Keratinocyte (primary cell): ENCODE measurements around the gene IGF2BP2. TPM values are rescaled to one million over a fixed set of nuclear protein-coding genes. Genes with fewer than 3 reads are reported as not detected.

Source experiments
- DNase-seq: peaks from one replicate; pipeline ENCODE4 v3.0.0-alpha.2; 2011; ENCODE audit warnings: low read depth, missing footprints, low spot score
- FAIRE-seq: peaks from 2 replicates; lab custom pipeline; 2011; peaks lifted over from hg19 to GRCh38; lab: Jason Lieb, UNC
- H2AFZ ChIP-seq: 2 replicates; pipeline ENCODE4 v1.6.0; 2012; ENCODE audit warnings: low read length, control low read depth, inconsistent platforms; ENCODE audit not compliant: control insufficient read depth
- H3K27ac ChIP-seq: 2 replicates; pipeline ENCODE4 v1.5.1; 2011; ENCODE audit warnings: low read length; ENCODE audit not compliant: control insufficient read depth, insufficient read depth
- H3K27me3 ChIP-seq: 3 replicates; pipeline ENCODE4 v1.6.0; 2011; ENCODE audit warnings: low read length; ENCODE audit not compliant: control insufficient read depth, insufficient read depth; ENCODE audit errors: extremely low read depth
- H3K36me3 ChIP-seq, 2 experiments: 2 replicates in 1 of 2; 3 replicates in 1 of 2; pipeline ENCODE4 v1.5.1; 2011; ENCODE audit warnings: low read length in 2 of 2, mild to moderate bottlenecking in 1 of 2; ENCODE audit not compliant: control insufficient read depth in 2 of 2, insufficient read depth in 2 of 2; ENCODE audit errors: extremely low read depth in 1 of 2
- H3K4me1 ChIP-seq: 3 replicates; pipeline ENCODE4 v1.5.1; 2011; ENCODE audit warnings: low read length; ENCODE audit not compliant: control insufficient read depth, insufficient read depth; ENCODE audit errors: extremely low read depth
- H3K4me2 ChIP-seq: 3 replicates; pipeline ENCODE4 v1.6.0; 2011; ENCODE audit warnings: low read depth, low read length; ENCODE audit not compliant: control insufficient read depth, insufficient read depth; ENCODE audit errors: extremely low read depth
- H3K4me3 ChIP-seq, 3 experiments: fragments of 200-600 bp in 1 of 3; sonication (generic) in 1 of 3; 2 replicates in 2 of 3; 3 replicates in 1 of 3; pipeline ENCODE4 v1.5.1; 2011 to 2016; ENCODE audit warnings: low read length in 3 of 3, mild to moderate bottlenecking in 3 of 3, control low read depth in 2 of 3, inconsistent platforms in 1 of 3, low read depth in 1 of 3, mixed read lengths in 1 of 3, mixed run types in 1 of 3, moderate library complexity in 1 of 3; ENCODE audit not compliant: control insufficient read depth in 2 of 3, insufficient read depth in 2 of 3; ENCODE audit errors: extremely low read depth in 1 of 3
- H3K79me2 ChIP-seq: 2 replicates; pipeline ENCODE4 v1.6.0; 2012; ENCODE audit warnings: low read length; ENCODE audit not compliant: control insufficient read depth, insufficient read depth
- H3K9ac ChIP-seq: 3 replicates; pipeline ENCODE4 v1.6.0; 2011; ENCODE audit warnings: low read length; ENCODE audit not compliant: control insufficient read depth, insufficient read depth; ENCODE audit errors: extremely low read depth
- H3K9me1 ChIP-seq: 3 replicates; pipeline ENCODE4 v1.6.0; 2011; ENCODE audit warnings: low read length; ENCODE audit not compliant: control insufficient read depth, insufficient read depth; ENCODE audit errors: extremely low read depth
- H3K9me3 ChIP-seq: 2 replicates; pipeline ENCODE4 v1.5.1; 2012; ENCODE audit warnings: low read depth, low read length; ENCODE audit not compliant: control insufficient read depth
- H4K20me1 ChIP-seq: 3 replicates; pipeline ENCODE4 v1.6.0; 2011; ENCODE audit warnings: low read length; ENCODE audit not compliant: control insufficient read depth, insufficient read depth; ENCODE audit errors: extremely low read depth
- EZH2 ChIP-seq: IDR thresholded peaks from one replicate; pipeline ENCODE4 v1.6.1; 2012; ENCODE audit warnings: inconsistent platforms, mild to moderate bottlenecking, low read length, moderate library complexity
- dilution Hi-C: fragments of 300-500 bp; cut with MboI; formaldehyde crosslinking; loops from one replicate; pipeline ENCODE4 v1.7.0; 2020; ENCODE audit warnings: low sequenced_read_pairs; ENCODE audit not compliant: extremely low pct_ligation_motif_present
- polyA plus RNA-seq, 5 experiments: library from polyadenylated mRNA; depleted of rRNA in 3 of 5; stranded (reverse) in 3 of 5; stranded (forward) in 1 of 5; unstranded in 1 of 5; fragments of >200 nt; gene quantifications; 1 replicate in 1 of 5; 2 replicates in 3 of 5; 3 replicates in 1 of 5; pipeline versions ENCODE4 v1.2.1 to v1.2.3, GENCODE V29; 2011 to 2012; ENCODE audit warnings: missing spikeins in 2 of 5, low read depth in 1 of 5, low replicate concordance in 1 of 5
- TF ChIP-seq, protein P1 (sequence below), 3 experiments: IDR thresholded peaks in 1 of 3; conservative IDR thresholded peaks in 1 of 3; optimal IDR thresholded peaks in 1 of 3; 2 replicates in 2 of 3; 3 replicates in 1 of 3; pipeline versions ENCODE3 to v1.5.1; 2011; ENCODE audit warnings: low read length in 3 of 3, mild to moderate bottlenecking in 3 of 3, moderate library complexity in 2 of 3, control low read depth in 1 of 3, inconsistent platforms in 1 of 3; ENCODE audit not compliant: insufficient read depth in 2 of 3; ENCODE audit errors: extremely low read depth in 1 of 3

IGF2BP2 gene
- polyA plus RNA-seq, 1 donor (not counting 4 experiments of a cell fraction or from before 2014, with no cell fraction given), result 21.2 TPM

DNA sequence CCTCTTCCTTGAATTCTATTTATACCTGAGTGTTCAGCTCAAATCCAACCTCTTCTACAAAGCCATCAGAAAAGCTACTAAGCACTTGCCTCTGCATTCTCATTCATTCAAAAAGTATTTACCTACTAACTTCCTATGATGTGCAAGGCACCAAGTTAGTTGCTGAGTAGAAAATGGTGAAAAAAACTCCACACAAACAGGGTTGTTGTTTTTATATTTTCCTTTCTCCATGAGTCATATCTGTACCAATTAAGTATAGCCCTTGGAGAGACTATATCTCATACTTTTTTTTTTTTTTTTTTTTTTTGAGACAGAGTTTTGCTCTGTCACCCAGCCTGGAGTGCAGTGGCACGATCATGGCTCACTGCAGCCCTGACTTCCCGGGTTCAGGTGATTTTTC lies 67.7 kb downstream of the IGF2BP2 start:
- Histone ChIP-seq H3K9me3 (no peaks in the 10 kb centered on the region), H3K4me2 (no peak overlapping the region)
- FAIRE-seq, result no peak

DNA sequence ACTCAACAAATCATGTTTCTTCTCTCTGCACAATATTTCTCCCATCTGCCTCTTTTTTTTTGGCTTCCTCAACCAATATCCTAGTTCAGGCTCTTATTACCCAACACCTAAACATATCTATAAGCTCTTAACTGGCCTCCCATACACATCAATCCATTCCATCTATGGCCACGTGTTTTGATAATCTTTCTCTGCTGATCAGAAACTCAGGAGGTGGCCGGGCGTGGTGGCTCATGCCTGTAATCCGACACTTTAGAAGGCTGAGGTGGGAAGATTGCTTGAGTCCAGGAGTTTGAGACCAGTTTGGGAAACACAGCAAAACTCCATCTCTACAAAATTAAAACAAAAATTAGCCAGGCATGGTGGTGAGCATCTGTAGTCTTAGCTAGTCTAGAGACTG lies 68.4 kb downstream of the IGF2BP2 start:
- no peak overlapping the region for H3K4me2 ChIP-seq
- H3K4me1 ChIP-seq, result peaks cover 38% of the 10 kb centered on the region
- H2AFZ ChIP-seq, result no peak overlapping the region
- H3K79me2 ChIP-seq, result peaks cover 96% of the 10 kb centered on the region
- H3K27me3 ChIP-seq, result no peaks in the 10 kb centered on the region
- no peak for TF ChIP-seq EZH2
- TF ChIP-seq, protein P1, sequence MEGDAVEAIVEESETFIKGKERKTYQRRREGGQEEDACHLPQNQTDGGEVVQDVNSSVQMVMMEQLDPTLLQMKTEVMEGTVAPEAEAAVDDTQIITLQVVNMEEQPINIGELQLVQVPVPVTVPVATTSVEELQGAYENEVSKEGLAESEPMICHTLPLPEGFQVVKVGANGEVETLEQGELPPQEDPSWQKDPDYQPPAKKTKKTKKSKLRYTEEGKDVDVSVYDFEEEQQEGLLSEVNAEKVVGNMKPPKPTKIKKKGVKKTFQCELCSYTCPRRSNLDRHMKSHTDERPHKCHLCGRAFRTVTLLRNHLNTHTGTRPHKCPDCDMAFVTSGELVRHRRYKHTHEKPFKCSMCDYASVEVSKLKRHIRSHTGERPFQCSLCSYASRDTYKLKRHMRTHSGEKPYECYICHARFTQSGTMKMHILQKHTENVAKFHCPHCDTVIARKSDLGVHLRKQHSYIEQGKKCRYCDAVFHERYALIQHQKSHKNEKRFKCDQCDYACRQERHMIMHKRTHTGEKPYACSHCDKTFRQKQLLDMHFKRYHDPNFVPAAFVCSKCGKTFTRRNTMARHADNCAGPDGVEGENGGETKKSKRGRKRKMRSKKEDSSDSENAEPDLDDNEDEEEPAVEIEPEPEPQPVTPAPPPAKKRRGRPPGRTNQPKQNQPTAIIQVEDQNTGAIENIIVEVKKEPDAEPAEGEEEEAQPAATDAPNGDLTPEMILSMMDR (optimal IDR thresholded peaks at IDR 0.05 in 1 of 3, IDR thresholded peaks at IDR 0.05 in 1 of 3, conservative IDR thresholded peaks at IDR 0.05 in 1 of 3; ENCODE audit: extremely low read depth in 1 of 3, insufficient read depth in 2 of 3, low read length in 3 of 3), result no peak
- dilution Hi-C loops, result no loop called here
- H3K9me3 ChIP-seq, result no peaks in the 10 kb centered on the region
- no peak for FAIRE-seq
- H3K36me3 ChIP-seq, result peaks cover 15 to 36% of the 10 kb centered on the region in 2 experiments
- H3K9ac ChIP-seq, result no peak overlapping the region
- peaks cover 5% of the 10 kb centered on the region for H4K20me1 ChIP-seq
- no peak overlapping the region for H3K4me3 ChIP-seq
- no peak for DNase-seq
- no peaks in the 10 kb centered on the region for H3K9me1 ChIP-seq
- no peak overlapping the region for H3K27ac ChIP-seq

More for the DNA sequence above, 67.7 kb downstream of the IGF2BP2 start:
- no peak overlapping the region for H3K27ac ChIP-seq
- H3K9me1 ChIP-seq, result no peaks in the 10 kb centered on the region
- no peak overlapping the region for H2AFZ ChIP-seq
- H3K4me1 ChIP-seq, result peaks cover 43% of the 10 kb centered on the region
- H3K4me3 ChIP-seq, result no peak overlapping the region
- dilution Hi-C loops, result no loop called here
- TF ChIP-seq, protein P1 (optimal IDR thresholded peaks at IDR 0.05 in 1 of 3, IDR thresholded peaks at IDR 0.05 in 1 of 3, conservative IDR thresholded peaks at IDR 0.05 in 1 of 3; ENCODE audit: extremely low read depth in 1 of 3, insufficient read depth in 2 of 3, low read length in 3 of 3), result no peak
- no peak for TF ChIP-seq EZH2
- no peak overlapping the region for H3K9ac ChIP-seq
- peaks cover 99% of the 10 kb centered on the region for H3K79me2 ChIP-seq
- H4K20me1 ChIP-seq, result peaks cover 5% of the 10 kb centered on the region
- peaks cover 15 to 36% of the 10 kb centered on the region in 2 experiments for H3K36me3 ChIP-seq
- no peaks in the 10 kb centered on the region for H3K27me3 ChIP-seq
- no peak for DNase-seq
